GM19035 (cell line): Measurements from ENCODE around the gene PYGB.

ENCODE experiments used
- ATAC-seq: cut with Tn5 transposase; IDR thresholded peaks from one replicate; pipeline ENCODE4 v1.9.1; 2021; ENCODE audit not compliant: unreplicated experiment

The PYGB gene

GRCh38 chr20:25269057-25269832, 21.4 kb downstream of the PYGB start:
- no peak for ATAC-seq

GRCh38 chr20:25269833-25270170, 21.9 kb downstream of the PYGB start:
- ATAC-seq: no peak

GRCh38 chr20:25270829-25271251, 23.0 kb downstream of the PYGB start:
- no peak for ATAC-seq

GRCh38 chr20:25271486-25272222, 23.8 kb downstream of the PYGB start:
- ATAC-seq: no peak

GRCh38 chr20:25272223-25273000, 24.5 kb downstream of the PYGB start:
- ATAC-seq: no peak

- no peak for ATAC-seq
These were observed 25.2 kb downstream of the PYGB start for GRCh38 chr20:25273046-25273445.

GRCh38 chr20:25273541-25274358, 25.9 kb downstream of the PYGB start:
- no peak for ATAC-seq

- no peak for ATAC-seq
These were observed 26.6 kb downstream of the PYGB start for GRCh38 chr20:25274481-25274880.

- ATAC-seq: no peak
These were observed 27.3 kb downstream of the PYGB start for GRCh38 chr20:25274891-25275812.

GRCh38 chr20:25275813-25276532, 28.1 kb downstream of the PYGB start:
- no peak for ATAC-seq

GRCh38 chr20:25276533-25277050, 28.7 kb downstream of the PYGB start:
- ATAC-seq: no peak

GRCh38 chr20:25277051-25277801, 29.3 kb downstream of the PYGB start:
- ATAC-seq: no peak

- no peak for ATAC-seq
These were observed 30.1 kb downstream of the PYGB start for GRCh38 chr20:25277941-25278521.

- no peak for ATAC-seq
These were observed 30.9 kb downstream of the PYGB start for GRCh38 chr20:25278636-25279361.

GRCh38 chr20:25279403-25279802, 31.5 kb downstream of the PYGB start:
- no peak for ATAC-seq

- ATAC-seq: no peak
These were observed 32.2 kb downstream of the PYGB start for GRCh38 chr20:25280051-25280573.
